NCI-H1436 (cell line): ENCODE measurements around the gene ZNF407.

Experiments used
- DNase-seq: peaks from one replicate; lab custom pipeline; 2025; lab: John Stamatoyannopoulos, UW

ZNF407 gene

DNA sequence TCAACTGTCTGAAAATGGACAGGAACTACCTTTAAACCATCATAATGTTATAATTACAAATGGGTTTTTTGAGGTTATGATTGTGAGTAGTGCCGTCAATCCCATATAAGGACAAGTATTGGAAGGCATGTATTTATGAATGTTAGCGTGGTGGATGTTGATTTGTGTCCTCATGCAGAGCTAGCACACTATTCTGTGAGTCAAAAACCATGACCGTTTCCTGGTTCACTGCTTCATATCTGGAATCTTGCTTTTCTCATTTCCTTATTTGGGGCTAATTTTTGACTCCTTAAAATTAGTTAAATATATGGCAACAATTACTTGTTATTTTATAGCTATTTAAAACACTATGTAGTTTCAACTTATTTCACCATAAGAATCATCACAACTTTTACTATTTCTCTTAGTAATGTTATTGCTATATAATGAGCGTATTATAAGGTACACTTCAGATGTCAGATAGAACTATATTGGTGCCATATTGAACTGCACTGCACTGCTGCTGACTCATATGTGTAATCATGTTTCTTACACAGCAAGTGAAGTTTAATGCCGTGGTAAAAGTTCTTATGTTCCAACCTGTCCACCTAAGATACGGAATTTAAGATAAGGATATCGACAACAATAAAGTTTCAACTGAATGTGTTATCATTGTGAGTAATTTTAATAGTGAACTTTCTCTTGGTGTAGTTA is 418.5 kb downstream of the ZNF407 start:
- DNase-seq = no peak

DNA sequence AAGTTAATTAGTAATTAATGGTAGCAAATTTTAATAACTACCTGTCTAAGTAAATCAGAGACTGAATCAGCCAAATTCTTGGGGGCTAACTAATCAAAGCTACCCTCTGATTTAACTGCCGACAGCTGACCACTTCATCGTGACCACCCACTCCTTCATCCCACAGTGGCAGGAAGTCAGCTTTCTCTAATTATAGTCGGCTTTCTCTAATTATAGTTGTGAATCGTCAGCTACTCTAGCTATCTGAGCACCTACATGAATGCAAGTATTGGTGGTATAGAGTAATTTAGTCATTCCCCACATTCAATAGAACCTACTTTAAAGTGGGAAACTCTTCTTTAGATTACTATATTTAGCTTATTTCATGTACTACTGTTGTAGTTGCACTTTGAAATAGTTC is 425.8 kb downstream of the ZNF407 start:
- DNase-seq = no peak

DNA sequence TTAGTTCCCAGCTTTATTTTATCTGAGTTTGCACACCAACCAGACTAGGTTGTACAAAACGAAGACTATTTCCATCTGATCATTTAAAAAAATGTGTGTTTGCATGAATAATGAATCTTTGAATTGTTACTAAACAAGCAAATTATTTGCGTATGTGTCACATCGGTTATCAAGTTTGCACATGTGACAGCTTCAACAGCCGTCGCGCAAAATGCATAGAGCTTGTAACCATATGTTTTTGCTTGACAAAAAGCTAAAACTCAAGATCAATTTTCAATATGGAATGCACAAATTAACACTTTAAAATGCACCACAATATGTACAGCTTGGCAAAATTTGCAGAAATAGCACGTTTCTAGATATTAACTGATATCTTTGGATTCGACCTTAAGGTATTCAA is 427.2 kb downstream of the ZNF407 start:
- no peak for DNase-seq

DNA sequence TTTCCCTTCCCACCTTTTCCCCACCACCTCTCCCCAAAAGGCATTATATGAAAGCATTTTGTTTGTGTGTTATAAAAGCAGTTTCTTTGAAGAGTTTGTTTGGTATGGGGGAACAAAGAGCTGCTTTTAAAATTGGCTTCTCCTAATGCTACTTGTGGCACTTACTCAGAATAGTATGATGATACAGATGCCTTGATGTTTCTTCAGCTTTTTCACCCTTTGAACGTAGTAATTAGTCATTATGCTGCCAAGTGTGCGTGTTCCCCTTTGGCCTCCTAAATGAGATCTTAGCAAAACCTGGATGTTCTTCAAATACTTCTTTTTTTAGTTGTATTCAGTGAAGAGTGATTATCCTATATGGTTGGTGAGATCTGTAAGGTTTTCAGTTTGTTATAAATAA is 427.9 kb downstream of the ZNF407 start:
- no peak for DNase-seq

DNA sequence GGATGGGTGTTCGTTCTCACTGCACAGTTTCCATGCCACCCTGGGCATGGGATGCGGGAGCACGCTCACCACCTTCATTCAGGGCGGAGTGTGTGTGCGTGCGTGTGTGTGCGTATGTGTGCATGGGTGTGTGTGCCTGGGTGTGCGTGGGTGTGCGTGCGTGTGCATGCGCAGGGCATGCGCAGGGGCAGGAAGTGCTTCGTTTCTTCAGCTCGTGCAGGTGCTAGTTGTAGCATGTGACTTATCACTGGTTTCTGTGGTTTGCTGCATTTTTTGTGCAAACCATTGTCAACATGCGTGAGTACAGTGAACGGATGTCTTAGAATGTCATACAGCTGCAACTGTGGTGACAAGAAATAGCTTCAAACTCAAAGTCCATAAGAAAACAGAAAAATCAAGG is 431.8 kb downstream of the ZNF407 start:
- DNase-seq = no peak

DNA sequence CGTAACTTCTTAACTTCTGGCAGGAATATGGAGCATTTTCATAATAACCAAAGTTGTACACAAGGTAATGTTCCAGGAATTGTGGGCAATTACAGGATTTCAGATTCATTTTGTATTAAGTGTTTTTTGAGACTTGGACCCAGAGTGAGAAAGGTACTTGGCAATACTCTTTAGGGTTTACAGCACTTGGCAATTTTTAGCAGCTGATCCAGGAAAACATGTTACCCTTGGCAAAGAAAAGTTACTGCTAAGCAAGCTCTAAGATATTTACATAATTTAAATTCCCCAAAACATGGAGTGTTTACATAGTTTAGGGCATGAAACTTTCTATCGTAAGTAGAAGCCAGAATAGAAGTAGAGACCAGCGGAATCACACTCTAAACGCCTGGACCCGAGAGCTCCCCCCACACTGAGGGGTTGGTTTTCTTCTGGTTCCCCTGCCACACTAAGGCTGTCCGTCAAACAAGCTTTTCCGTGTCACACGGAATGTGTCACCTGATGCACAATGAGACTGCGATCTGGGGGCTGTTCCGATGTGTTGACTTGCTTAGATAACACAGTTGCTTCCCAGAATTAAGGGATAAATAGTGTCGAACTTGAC is 434.1 kb downstream of the ZNF407 start:
- DNase-seq = no peak

DNA sequence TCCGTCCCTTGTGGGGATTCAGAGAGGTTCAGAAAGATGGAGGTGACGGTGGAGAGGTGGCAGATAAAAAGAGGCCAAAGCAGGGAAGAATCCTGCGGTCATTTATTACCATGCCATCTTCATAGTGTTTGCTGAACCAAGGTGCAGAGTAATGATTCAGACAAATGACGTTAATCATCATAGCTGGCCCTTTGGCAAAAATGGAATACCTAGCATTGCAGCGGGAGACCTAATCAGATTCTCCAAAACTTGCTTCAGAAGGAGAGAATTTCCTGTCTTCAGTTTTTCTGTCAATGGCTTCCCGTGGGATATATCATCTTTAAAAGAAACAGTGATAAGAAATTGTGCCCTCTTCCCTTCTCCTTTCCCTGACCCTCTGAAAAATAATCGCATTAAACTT is 435.8 kb downstream of the ZNF407 start:
- DNase-seq = no peak

DNA sequence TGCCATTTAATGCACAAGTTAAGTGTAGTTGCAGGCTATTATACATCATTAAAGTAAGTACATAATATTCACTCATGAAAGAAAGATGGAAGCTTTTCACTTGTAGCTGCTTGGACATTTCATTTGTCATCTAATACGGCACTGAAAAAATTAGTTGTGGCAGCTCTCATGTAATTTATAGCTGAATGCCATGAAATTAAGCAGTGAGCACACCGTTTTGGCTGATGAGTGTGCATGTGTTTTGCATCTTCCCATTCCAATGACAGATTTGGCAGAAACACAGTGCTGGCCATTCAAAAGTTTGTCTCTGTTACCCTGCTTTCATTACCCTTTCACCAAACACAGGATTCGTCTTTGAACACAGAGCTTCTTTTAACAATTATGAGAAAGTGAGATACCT is 437.3 kb downstream of the ZNF407 start:
- DNase-seq = no peak

DNA sequence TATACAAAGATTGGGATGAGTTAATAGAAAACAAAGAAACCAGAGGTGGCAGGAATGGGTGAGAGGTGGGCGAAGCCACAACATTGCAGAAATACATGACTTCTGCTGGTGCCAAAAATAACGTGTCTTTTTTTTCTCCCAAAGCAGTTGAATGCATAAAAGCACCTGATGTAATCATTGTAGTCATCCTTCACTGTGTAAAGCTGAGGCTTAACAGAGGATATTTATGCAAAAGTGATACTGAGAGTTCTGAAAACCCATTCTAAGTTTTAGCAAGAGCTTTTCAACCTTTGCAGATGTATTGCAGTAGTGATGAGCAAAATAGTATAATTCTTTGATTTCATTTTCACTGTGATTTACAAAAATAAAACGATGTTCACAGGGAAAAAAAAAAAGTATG is 438.3 kb downstream of the ZNF407 start:
- no peak for DNase-seq

DNA sequence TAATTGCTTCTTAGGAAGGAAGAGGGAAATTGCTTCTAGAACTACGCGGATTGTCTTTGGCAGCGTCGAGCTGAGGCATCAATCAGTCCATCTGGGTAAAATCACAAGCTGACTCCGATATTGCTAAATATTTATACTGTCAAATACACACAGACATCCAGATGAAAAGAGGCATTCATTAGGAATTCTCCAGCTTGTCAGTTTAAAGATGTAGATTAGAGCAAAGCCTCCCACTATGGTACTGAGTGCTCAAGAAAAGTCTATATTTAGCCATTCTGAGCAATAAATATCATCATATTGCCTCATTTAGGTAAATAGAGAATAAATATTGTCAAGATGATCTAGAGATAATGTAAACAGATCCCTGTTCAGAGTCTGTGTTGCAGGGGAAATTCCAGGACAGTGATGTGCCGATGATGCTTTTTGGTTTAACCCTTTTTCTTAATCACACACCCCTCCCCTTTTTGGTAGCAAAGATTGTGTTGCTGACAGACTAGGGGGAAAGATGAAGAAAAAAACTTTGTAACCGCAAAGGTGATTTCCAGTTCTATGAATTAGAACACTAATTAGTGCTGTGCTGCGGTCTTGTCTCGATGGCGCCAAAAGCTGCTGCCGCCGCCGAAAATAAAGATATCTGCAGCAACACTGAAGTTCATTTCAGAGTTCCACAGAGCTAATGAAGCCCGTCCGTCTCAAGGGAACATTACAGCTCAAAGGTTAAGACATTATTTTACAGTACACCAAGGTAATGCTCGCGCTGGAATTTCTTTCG is 439.4 kb downstream of the ZNF407 start:
- no peak for DNase-seq

DNA sequence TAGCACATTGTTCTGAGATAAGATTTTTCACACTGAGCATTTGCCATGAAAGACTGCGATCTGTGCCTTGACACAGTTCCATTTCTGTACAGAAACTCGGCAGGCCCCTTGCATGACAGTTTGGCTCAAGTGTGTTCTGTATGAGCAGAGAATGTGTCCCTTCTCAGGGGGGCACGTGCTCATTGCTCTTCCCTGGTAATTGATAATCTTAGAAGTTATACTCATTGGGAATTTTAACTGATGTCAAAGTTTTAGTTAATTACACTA is 440.0 kb downstream of the ZNF407 start:
- DNase-seq = no peak

DNA sequence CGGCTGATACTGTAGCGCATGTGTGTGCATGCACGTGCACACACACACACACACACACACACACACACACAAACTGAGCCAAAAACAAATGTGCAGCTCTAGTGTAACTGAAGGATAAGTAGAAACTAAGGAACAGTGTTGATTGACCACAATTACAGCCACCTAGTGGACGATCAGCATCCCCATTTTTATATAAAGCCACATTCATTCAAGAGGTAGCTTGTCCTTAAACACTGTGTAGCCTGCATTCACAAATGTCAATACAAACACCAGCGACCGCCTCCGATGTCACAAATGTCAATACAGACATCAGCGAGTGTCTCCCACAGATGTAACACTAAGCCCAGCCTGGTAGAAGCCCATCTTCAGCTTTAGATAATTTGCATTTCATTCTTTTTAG is 443.9 kb downstream of the ZNF407 start:
- DNase-seq = no peak

DNA sequence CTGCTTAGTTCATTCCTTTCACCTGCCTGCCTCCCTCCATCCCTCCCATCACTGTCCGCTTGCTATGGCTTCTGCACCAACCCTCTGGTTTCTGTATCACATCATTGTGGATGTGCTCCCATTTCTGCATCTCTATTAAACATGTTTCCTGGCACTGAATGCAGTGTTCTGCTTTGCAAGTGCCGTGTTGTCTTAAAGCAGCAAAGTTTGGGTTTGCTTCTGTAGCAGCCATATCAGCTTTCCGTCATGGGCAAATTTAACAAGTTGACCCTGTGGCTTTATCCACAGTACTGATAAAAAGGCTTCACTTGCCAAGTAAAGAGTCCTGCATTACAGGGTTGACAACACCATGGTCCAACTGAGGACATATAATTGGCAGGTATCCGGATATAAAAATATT is 445.8 kb downstream of the ZNF407 start:
- DNase-seq = no peak

DNA sequence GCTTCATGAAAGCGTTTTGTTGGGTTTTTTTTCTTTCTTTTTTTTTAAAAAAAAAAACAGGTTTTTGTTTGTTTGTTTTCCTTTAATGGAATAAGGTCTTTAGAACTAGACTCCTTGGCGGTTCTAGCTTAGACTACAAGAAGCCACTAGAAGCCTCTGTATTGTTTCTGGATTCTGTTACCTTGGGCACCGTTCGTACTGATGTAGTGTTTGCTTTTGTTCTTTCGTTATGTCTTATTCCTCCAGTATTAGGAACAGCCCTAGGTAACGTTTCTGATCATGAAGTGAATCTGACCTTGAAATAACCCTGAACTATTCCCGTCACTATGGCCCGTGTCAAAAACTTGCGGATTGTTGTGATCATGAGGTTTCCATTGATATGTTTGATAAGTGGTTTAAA is 446.6 kb downstream of the ZNF407 start:
- no peak for DNase-seq

DNA sequence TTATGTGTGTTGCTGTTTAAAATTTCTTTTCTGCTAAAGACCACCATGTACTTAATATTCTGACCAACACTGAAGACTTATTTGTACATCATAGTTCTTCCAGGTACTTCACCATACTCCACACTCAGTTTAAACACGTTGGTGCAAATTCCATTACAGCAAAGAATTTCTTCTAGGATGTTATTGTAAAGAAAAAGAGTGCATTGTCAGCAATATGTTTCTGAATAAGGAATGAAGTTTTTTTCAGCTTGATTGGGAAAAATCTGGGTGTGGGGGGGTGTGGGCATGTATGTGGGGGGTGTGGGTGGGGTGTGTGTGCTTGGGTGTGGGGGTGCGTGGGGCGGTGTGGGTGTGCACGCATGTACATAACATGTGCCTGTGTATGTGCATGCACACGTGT is 447.1 kb downstream of the ZNF407 start:
- DNase-seq = no peak

DNA sequence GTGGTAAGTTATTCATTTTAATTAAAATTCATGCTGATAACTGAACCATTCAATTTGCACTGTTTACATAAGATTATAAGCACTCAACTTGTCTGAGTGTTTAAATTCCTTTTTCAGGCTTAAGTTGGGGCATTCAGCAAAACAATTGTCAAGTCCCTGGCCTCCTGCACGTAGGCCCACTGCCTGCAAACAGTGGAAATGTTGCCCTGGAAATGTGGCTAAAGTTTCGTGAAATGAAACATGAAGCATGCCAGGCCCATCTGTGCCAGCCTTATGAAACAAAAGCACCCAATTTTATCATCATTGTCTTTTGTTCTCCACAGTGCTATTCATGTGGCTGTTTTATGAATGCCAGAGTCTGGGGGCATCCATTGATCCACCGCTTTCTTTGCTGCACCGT is 447.6 kb downstream of the ZNF407 start:
- no peak for DNase-seq

DNA sequence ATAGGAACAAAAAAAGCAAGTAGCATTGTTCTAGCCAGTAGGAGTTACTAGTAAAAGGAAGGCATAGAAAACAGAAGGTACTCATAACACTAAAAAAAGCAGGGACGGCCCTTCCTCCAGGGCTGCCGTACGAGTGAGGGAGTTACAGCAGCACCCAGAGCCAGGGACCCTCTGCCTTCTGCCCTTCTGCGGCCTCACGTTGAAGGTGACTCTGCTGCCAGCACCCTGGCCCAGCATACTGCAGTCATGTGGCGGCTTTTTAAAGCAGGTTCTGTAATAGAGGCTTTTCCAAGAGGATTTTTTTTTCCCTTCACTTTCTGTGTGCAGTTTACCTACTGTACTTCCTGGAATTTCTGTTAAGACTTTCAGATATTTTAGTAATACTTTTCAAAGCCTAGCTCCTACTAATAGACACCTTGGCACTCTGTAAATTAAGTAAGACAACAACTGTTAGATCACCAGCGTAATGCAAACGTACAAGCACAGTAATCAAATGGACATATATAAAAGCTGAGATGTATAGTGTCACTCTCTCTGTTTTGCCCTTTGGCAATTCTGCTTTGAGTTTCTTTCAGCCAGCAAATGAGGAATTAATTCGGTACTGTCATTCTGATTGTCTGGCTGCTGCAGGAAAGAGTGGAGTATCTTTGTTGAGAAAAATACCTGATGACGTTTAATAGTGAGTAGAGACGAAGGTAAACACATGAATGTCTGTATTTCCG is 449.7 kb downstream of the ZNF407 start:
- no peak for DNase-seq

DNA sequence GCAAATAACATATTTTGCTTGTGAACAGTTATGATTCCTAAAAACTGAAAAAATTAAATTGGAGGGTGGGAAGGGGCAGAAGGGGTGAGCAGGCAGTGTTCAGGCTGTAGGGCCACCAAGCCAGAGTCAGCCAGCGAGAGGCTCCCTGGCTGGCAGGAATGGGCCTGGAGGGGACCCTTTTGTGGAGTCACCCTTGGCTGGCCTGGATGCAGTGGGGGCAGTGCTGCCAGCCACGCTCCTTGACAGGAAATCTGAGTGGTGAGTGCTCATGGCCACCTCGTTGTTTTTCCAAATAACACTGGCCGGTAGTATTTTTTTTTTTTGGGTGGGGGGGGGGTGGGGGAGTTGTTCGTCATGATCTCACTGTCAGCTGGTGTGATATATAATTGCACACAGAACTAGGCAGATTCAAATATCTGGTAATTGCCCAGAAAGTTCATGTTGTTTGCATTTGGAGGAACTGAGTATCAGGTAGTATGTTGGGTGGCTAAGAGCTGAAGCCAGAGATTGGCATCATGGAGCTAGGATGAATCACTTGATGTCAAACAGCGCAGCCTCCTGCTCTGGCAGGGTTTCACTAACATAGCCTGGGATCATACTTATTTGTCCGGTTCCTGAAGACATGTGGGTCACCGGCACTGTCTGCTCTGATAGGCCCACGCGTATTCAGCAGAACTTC is 451.2 kb downstream of the ZNF407 start:
- DNase-seq = no peak

DNA sequence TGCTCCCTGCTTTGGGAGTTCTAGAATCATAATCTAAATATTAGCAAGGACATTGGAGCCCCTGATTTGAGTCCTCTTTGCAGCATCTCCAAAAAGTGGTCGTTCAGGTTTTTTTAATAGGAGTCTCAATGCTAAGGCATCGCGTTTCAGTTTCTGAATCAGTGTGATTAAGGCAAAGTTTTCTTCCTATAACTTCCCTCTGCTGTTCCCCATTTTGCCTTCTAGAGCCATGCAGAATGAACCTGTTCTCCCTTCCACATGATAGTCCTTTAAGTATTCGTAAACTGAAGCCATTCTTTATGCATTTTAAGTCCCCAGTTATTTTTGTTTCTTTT is 451.8 kb downstream of the ZNF407 start:
- DNase-seq = no peak

DNA sequence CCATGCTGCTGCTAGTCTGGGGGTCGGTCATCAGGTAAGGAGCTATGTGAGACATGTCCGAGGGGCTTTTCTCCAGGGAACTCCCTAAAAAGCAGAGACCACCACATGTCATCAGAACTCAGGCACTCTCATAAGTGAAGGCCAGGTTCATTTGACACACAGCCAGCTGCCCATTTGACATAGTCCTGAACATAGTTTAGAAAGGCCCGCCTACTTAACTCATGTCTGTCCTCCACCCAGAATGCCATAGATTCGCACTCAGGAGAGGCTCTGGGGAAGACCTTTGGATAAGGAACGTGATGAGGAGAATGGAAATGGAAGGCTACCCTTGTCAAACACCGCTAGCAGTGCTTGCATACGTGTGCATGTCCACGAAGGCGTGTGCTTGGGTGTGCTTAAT is 454.1 kb downstream of the ZNF407 start:
- DNase-seq = no peak

DNA sequence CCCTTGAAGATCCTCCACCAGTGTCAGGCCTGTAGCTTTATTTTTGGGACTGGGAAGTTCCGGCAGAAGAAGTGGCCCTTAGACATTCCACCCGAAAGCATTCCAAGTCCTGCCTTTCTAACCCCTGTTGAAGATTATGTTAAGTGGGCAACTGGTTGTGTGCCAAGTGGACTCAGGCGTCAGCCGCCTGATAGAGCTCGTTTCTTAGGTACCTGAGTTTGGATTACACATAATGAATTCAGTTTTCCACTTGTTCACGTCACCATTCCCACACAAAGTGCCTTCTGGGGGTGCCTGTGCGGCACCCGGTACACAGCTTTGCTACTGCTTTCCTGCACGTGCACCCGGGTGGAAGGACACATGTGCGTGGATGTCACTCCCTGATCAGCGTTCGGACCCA is 454.8 kb downstream of the ZNF407 start:
- DNase-seq = no peak

DNA sequence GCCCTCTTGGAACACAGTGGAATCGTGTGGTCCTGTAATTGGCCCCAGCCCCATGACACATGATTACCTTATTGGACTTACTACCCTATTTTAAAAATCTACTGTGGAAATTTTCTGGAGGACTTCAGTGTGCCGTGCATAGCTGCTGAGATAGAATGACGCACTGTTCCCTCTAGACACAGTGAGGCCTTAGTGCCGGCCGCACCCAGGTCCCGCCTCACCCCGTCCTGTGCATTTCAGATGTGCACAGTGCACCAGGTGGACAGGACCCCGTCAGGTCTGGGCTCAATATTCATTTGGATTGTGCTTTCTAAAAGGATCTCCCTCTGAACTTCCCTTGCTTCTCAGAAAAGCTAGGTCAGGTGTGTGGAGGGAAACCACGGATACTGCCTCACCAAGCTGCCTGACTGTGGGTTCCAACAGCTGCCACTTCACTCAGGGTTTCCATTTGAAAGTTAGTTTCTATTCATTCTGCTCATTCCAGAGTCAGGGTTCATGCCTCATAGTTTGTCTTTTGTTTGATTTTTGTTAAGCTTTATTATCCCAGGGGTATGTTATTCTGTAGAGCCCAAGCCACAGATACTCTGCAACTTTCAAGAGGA is 455.5 kb downstream of the ZNF407 start:
- no peak for DNase-seq
